GM21515 (cell line): ENCODE results near the gene PLD3.

Experiments used
- ATAC-seq: cut with Tn5 transposase; IDR thresholded peaks from one replicate; pipeline ENCODE4 v1.9.1; 2021; ENCODE audit not compliant: unreplicated experiment

The PLD3 gene

DNA sequence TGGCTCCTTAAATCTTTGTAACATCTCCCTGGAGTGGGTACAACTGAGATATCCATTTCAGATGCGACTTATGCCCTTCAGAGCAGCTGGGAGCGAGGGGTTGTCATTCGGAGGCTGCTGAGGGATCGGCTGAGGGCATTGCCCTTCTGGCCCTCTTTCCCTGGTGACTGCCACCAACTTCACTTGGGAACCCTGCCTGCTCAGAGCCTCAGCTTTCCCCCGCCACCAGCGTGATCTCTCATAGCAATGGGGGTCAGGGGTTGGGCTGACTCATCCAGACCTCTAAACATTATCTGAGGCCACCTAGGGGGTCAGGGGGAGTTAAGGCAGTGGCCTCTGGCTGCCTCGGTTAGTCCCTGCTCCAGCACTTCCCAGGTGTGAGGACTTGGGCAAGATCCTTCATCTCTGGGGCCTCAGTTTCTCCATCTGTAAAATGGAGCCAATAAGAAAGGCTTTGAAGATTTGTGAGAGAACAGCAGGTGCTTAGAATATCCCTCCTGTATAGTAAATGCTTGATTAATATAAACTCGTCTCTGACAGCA is 63.5 kb downstream of the PLD3 start:
- ATAC-seq = no peak

DNA sequence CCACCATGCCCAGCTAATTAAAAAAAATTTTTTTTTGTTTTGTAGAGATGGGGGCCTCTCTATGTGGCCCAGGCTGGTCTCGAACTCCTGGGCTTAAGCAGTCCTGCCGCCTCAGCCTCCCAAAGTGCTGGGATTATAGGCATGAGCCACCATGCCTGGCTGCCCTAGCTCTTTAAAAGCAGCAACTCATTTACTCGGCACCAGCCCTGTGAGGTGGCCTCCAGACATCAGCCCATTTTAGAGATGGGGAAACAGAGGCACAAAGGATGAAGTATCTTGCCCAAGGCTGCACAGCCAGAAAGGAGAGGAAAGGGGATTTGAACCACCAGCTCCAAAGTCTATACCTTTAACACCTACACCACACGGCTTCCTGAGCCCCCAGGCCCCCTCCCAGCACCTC is 64.4 kb downstream of the PLD3 start:
- ATAC-seq = no peak

GRCh38 chr19:40413291-40413845 is 64.9 kb downstream of the PLD3 start, which contains the start of gene PRX:
Gene PRX, minus strand, starts transcription at chr19:40413378. Its CDS starts 5,446 bp downstream, at chr19:40407932.
- ATAC-seq = no peak

DNA sequence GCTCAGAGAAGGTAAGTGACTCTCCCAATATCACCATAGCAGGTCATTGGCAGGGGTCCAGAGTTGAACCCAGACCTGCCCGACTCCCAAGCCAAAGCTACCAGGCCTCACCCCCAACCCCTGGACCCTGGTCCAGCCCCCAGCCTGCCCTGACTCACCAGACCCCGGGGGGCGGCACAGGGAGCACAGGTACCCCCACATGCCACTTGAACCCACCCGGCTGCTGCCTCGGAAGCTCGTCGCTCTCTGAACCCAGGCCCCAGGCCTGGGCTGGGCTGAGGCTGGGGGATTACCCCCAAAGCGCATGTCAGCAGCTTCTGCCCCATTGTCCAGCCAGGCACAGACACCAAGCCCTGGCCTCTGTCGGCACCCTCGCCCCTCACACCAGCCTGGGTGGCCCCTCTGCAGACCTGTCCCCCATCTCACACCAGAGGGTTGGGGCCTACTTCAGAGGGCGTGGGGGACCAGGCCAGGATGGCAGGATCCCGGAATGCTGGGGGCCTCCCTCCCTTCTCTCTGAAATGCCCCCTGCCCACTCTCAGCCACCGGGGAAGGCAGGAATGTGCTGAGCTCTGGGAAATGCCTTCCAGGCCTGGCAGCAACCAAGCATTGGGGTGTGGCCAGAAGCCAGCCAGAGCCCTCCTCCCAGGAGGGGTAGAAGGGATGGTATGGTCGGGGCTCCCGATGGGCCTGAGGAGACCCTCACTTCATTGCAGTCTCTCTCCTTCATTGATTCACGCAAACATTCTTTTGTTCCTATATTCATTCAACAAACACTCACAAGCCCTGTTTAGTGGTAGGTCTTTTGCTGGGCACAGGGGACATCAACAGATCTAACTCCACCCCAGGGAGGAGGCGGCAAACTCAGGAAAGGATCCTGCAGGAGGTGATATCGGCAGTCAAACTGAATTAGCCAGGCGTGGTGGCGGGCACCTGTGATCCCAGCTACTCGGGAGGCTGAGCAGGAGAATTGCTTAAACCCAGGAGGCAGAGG is 66.3 kb downstream of the PLD3 start:
- no peak for ATAC-seq

DNA sequence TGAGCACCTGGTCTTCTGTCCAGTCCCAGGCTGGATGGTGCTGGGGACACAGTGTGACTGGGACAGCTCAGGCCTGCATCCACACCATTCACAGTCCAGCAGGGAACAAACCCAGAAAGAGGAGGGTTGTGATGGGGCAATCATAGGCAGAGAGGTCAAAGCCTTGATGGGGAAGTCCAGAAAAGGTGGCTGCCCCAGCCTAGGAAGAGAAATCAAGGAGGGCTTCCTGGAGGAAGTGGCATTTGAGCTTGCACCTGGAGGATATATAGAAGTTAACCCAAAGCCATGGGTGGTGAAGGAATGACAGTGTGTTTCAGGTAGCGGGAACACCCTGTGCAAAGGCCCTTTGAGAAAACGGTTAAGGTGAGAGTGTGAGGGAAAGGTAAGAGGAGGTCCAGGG is 67.3 kb downstream of the PLD3 start:
- no peak for ATAC-seq

DNA sequence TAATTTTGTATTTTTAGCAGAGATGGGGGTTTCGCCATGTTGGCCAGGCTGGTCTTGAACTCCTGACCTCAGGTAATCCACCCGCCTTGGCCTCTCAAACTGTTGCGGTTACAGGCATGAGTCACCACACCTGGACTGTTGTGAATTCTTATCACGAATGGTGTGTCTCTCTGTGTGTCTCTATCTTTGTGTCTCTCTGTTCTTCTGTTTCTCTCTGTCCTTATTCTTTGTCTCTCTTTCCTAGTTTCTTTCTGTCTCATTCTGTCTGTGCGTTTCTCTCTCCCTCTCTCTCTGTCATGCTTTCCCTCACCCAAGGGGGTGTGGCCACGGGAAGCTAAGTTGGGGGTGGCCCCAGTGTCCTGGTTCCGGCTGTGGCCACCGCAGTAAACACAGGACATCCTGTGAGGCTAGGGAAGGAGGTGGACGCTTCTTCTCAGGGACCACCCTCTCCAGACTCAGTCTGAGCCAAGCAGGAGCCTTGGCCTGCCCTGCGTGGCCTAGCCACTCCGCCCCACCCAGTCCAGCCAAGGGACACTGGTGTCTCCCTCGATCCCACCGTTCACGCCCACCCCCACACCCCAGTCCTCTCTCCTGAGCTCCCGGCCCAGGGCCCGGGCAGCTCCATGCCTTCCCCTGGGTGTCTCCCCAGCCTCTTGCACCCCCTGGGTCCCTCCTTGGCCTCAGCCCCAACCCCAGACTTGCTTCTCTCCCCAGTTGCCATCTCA is 68.6 kb downstream of the PLD3 start:
- no peak for ATAC-seq

GRCh38 chr19:40417643-40417981 is 69.1 kb downstream of the PLD3 start:
- no peak for ATAC-seq

- no peak for ATAC-seq
Measured at GRCh38 chr19:40418040-40418439, 69.5 kb downstream of the PLD3 start.

- no peak for ATAC-seq
Measured at GRCh38 chr19:40419066-40419612, 70.6 kb downstream of the PLD3 start.

DNA sequence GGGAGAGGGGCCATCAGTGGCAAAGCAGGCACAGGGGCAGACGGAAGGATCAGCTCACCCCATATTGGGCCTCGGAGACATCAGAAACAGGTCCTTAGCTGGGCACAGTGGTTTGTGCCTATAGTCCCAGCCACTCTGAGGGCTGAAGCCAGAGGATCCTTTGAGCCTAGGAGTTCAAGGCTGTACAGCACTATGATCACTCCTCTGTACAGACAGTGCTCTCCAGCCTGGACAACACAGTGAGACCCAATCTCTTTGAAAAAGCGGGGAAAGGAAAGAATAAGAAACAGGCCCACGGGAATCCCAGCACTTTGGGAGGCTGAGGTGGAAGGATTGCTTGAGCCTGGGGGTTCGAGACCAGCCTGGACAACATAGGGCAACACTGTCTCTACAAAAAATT is 71.3 kb downstream of the PLD3 start:
- ATAC-seq = no peak

- no peak for ATAC-seq
Measured at GRCh38 chr19:40420451-40420765, 71.9 kb downstream of the PLD3 start.

GRCh38 chr19:40420766-40421765 is 72.6 kb downstream of the PLD3 start:
- ATAC-seq = no peak

- ATAC-seq = no peak
Measured at GRCh38 chr19:40421993-40422747, 73.7 kb downstream of the PLD3 start.

DNA sequence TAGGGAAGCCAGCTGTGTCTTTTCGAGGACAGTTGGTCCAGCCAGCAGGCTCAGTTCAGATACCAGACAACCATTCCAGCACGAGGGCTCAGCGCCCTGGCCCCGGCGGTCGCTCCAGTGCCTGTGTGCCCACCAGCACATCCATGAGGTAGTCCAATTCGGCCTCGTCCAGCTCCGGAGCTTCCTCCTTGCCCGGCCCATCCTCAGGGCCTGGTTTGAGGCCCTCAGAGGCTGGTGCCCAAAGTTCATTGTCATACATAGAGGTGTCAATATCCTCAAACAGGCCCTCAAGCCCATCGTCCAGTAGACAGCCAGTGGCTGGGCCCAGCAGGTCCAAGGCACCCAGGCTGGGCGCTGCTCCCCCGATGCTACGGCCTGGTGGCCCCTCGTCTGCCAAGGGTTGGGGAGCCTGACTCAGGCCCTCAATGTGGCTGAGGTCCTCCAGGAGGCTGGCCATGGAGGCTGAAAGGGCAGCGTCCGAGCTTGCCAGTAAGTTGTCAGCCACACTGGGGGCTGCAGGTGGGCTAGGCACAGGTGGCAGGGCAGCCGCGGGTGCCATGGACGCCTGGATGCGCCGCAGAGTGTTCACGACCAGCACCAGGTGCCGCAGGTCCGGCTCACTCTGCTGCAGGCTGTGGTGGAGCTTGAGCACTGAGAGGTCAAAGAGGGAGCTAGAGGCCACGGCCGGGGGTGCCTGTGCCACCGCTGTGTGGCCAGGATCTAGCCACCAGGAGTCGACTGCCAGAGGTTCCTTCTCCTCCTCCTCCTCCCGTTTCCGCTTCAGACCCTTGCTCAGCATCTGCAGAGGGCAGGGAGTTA is 74.5 kb downstream of the PLD3 start:
- ATAC-seq = no peak

GRCh38 chr19:40423938-40424337 is 75.4 kb downstream of the PLD3 start:
- no peak for ATAC-seq

DNA sequence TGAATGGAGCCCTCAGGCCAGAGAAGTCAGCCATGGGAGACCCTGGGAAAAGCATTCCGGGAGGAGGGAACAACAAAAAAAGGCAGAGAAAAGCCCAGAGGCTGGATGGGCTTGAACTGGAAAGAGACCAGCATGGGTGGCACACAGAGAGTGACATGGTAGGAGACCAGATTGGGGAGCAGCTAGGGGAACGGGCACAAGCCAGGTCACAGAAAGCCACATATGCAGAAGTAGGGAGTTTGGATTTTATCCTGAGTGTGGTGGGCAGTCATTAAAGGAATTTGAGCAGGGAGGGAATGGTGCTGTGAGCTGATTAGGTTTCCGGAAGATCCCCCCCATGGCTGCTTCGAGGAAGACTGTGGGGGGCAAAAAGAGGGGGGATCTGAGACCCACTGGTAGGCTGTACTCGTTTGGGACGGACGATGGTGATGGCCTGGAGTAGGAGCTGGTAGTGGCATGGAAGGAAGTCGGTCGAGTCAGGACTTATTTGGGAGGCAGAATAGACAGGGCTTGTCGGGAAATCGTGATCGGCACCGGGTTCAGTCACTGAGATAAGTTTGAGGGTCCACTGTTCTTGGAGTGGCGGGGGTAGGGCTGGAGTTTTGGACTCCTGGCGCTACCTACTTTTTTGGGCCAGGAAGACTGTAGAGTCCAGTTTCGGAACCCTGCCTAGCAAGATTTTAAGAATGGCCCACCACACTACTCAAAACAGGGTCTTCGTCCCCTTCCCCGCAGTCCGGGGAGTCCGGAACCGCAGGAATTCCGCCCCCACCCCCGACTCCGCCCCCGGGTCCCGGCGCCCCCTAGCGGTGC is 76.3 kb downstream of the PLD3 start:
- ATAC-seq = no peak

DNA sequence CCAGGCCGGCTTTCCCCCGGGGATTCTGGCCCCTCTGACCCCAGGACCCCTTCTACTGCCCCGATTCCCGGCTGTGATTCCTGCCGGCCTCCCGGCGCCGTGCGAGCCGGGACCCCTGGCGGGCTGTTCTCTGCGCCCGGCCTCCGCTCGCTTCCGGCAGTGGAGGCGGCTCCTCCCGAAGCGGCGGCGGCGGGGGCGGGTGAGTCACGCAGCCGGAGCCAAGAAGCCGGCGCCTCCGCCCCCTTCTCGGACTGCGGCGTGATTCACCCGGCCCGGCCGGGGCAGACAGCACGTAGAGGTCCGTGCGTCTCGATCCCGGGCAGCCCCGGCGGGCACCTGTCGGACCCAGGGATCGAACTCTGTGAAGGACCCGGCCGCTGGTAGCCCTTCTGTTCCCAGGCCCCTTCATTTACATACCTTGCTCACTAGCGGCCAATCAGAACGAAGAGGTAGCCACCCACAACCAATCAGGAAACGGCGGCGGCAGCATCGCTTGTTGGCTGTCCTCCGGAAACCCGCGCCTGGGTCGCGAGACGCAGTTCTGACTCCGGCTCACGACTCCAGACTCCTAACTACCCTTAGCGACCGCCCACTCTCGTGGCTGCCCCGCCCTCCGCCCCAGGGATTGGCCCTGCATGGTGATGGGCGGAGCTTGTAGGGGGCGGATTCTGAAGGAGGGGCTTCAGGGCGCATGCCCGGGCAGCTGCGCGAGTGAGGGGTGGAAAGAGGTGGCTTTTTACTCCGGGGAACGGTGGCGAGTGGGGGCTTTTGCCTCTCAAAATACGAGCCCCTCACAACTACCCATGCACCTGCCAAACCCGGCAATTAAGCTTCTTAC is 77.2 kb downstream of the PLD3 start, which contains the start of gene SERTAD1:
TSS of gene SERTAD1 (minus strand) at position 543 of the 838 bp plus-strand sequence. CDS start 2,446 bp downstream, outside the sequence.
- ATAC-seq = peak; percentile 83
